GM23338 (cell line): ENCODE results near the gene SEC24C. TPM values are rescaled to one million over a fixed set of nuclear protein-coding genes. Genes with fewer than 3 reads are reported as not detected.

Source experiments
- ATAC-seq: fragments of 200-7000 bp; cut with Tn5 transposase; 3 replicates; pipeline ENCODE4 v1.9.1; 2020
- DNase-seq: peaks from one replicate; pipeline ENCODE4 v3.0.0-alpha.2; 2015; ENCODE audit warnings: low spot score
- H2AFZ ChIP-seq: fragments of 200-600 bp; sonication (generic); 2 replicates; pipeline ENCODE4 v1.8.0; 2016; ENCODE audit warnings: antibody characterized with exemption, mild to moderate bottlenecking, moderate library complexity
- H3F3A ChIP-seq: fragments of 200-600 bp; sonication (generic); replicated peaks from 2 replicates; pipeline ENCODE4 v1.8.0; 2017; ENCODE audit warnings: antibody characterized with exemption, mixed run types, low read depth
- H3K27ac ChIP-seq: fragments of 200-600 bp; sonication (generic); 2 replicates; pipeline ENCODE4 v1.6.1; 2016; ENCODE audit warnings: low read depth
- H3K27me3 ChIP-seq: fragments of 200-600 bp; sonication (generic); 2 replicates; pipeline ENCODE4 v1.8.0; 2016; ENCODE audit warnings: mild to moderate bottlenecking, mixed run types, moderate library complexity; ENCODE audit not compliant: insufficient read depth
- H3K36me3 ChIP-seq: fragments of 200-600 bp; sonication (generic); 2 replicates; pipeline ENCODE4 v1.8.0; 2016; ENCODE audit warnings: mild to moderate bottlenecking; ENCODE audit not compliant: insufficient read depth
- H3K4me1 ChIP-seq: fragments of 200-600 bp; sonication (generic); 2 replicates; pipeline ENCODE4 v1.8.0; 2016; ENCODE audit warnings: mild to moderate bottlenecking, moderate library complexity; ENCODE audit not compliant: insufficient read depth
- H3K4me2 ChIP-seq: fragments of 200-600 bp; sonication (generic); 2 replicates; pipeline ENCODE4 v1.7.1; 2017; ENCODE audit warnings: mixed run types
- H3K4me3 ChIP-seq: fragments of 200-600 bp; sonication (generic); 2 replicates; pipeline ENCODE4 v1.6.1; 2016; ENCODE audit warnings: mixed run types
- H3K79me2 ChIP-seq: fragments of 200-600 bp; sonication (generic); replicated peaks from 2 replicates; pipeline ENCODE4 v1.8.0; 2017; ENCODE audit warnings: mild to moderate bottlenecking; ENCODE audit not compliant: insufficient read depth
- H3K9me2 ChIP-seq: fragments of 200-600 bp; sonication (generic); 2 replicates; pipeline ENCODE4 v1.8.0; 2017; ENCODE audit not compliant: insufficient read depth
- H4K20me1 ChIP-seq: fragments of 200-600 bp; sonication (generic); replicated peaks from 2 replicates; pipeline ENCODE4 v1.8.0; 2017; ENCODE audit warnings: mild to moderate bottlenecking; ENCODE audit not compliant: insufficient read depth
- H3K27ac Mint-ChIP-seq: 2 replicates; pipeline ENCODE4 v1.8.0; 2020; ENCODE audit warnings: inconsistent platforms, mild to moderate bottlenecking, moderate library complexity, mixed read lengths
- H3K27me3 Mint-ChIP-seq: 3 replicates; pipeline ENCODE4 v1.8.0; 2022; ENCODE audit warnings: low read depth, mild to moderate bottlenecking, moderate library complexity, mixed read lengths, inconsistent platforms; ENCODE audit not compliant: insufficient read depth, poor library complexity
- H3K36me3 Mint-ChIP-seq: 3 replicates; pipeline ENCODE4 v1.8.0; 2021; ENCODE audit warnings: low read depth, mild to moderate bottlenecking, inconsistent platforms, moderate library complexity, mixed read lengths
- H3K4me1 Mint-ChIP-seq: 3 replicates; pipeline ENCODE4 v1.8.0; 2020; ENCODE audit warnings: mild to moderate bottlenecking, inconsistent platforms, mixed read lengths
- H3K4me3 Mint-ChIP-seq: 3 replicates; pipeline ENCODE4 v1.8.0; 2021; ENCODE audit warnings: moderate library complexity, mild to moderate bottlenecking, inconsistent platforms, mixed read lengths
- H3K9me3 Mint-ChIP-seq: 3 replicates; pipeline ENCODE4 v1.8.0; 2020; ENCODE audit warnings: moderate library complexity, mild to moderate bottlenecking, inconsistent platforms, mixed read lengths
- CREB1 ChIP-seq: fragments of 250-450 bp; sonication (Bioruptor Pico); IDR thresholded peaks from 2 replicates; pipeline ENCODE4 v1.5.0; 2020; ENCODE audit warnings: low read depth, mild to moderate bottlenecking, moderate library complexity
- EZH2 ChIP-seq: fragments of 200-600 bp; sonication (generic); IDR thresholded peaks from one replicate; pipeline ENCODE4 v1.8.0; 2017; ENCODE audit warnings: antibody characterized with exemption, mild to moderate bottlenecking, low read depth; ENCODE audit not compliant: unreplicated experiment
- EZH2phosphoT487 ChIP-seq: fragments of 200-600 bp; sonication (generic); IDR thresholded peaks from one replicate; pipeline ENCODE4 v1.8.1; 2018; ENCODE audit warnings: antibody characterized with exemption; ENCODE audit not compliant: unreplicated experiment
- JUNB ChIP-seq: IDR thresholded peaks from one replicate; pipeline ENCODE4 v1.6.1; 2016; ENCODE audit warnings: antibody characterized with exemption; ENCODE audit not compliant: unreplicated experiment
- NANOG ChIP-seq: IDR thresholded peaks from 2 replicates; pipeline ENCODE4 v1.6.1; 2016; ENCODE audit warnings: antibody characterized with exemption, borderline replicate concordance
- POLR2AphosphoS5 ChIP-seq: IDR thresholded peaks from 2 replicates; pipeline ENCODE4 v1.6.1; 2016; ENCODE audit warnings: antibody characterized with exemption, low read depth
- STAT1 ChIP-seq: IDR thresholded peaks from one replicate; pipeline ENCODE4 v1.6.1; 2016; ENCODE audit warnings: antibody characterized with exemption; ENCODE audit not compliant: unreplicated experiment
- ZNF114 ChIP-seq: fragments of 250-450 bp; sonication (Bioruptor Pico); IDR thresholded peaks from 2 replicates; pipeline ENCODE4 v1.5.0; 2020; ENCODE audit warnings: mild to moderate bottlenecking, moderate library complexity
- ZNF331 ChIP-seq: fragments of 250-450 bp; sonication (Bioruptor Pico); IDR thresholded peaks from 2 replicates; pipeline ENCODE4 v1.5.0; 2020; ENCODE audit warnings: low read depth, mild to moderate bottlenecking, moderate library complexity
- ZNF462 ChIP-seq: fragments of 250-450 bp; sonication (Bioruptor Pico); IDR thresholded peaks from 2 replicates; pipeline ENCODE4 v1.5.0; 2020; ENCODE audit warnings: mild to moderate bottlenecking, moderate library complexity
- polyA plus RNA-seq: library from polyadenylated mRNA; unstranded; fragments of >200 nt; fragmentation: Nextera tagmentation; extraction: Ambion mirVana; gene quantifications from 2 replicates; pipeline ENCODE4 v1.2.1, GENCODE V29; 2016
- total RNA-seq: library from RNA; depleted of rRNA; stranded (reverse); fragments of >200 nt; shearing (Covaris generic); gene quantifications from 2 replicates; pipeline ENCODE4 v1.2.3, GENCODE V29; 2014
- TF ChIP-seq, protein P1 (sequence below): IDR thresholded peaks from one replicate; pipeline ENCODE4 v1.6.1; 2018; ENCODE audit warnings: antibody characterized with exemption; ENCODE audit not compliant: unreplicated experiment
- TF ChIP-seq, protein P2 (sequence below): IDR thresholded peaks from 2 replicates; pipeline ENCODE4 v1.6.1; 2016; ENCODE audit warnings: antibody characterized with exemption
- TF ChIP-seq, protein P3 (sequence below), 2 experiments: fragments of 200-600 bp in 1 of 2; sonication (generic) in 1 of 2; conservative IDR thresholded peaks; 2 replicates each; pipeline versions ENCODE4 v1.5.1 to v1.6.1; 2016 to 2017; ENCODE audit warnings: antibody characterized with exemption in 2 of 2, low read depth in 2 of 2, mild to moderate bottlenecking in 2 of 2, moderate library complexity in 1 of 2

The SEC24C gene
- total and polyA plus RNA-seq, 2 experiments from 2014 or later, result 16.9 to 64.2 TPM

DNA sequence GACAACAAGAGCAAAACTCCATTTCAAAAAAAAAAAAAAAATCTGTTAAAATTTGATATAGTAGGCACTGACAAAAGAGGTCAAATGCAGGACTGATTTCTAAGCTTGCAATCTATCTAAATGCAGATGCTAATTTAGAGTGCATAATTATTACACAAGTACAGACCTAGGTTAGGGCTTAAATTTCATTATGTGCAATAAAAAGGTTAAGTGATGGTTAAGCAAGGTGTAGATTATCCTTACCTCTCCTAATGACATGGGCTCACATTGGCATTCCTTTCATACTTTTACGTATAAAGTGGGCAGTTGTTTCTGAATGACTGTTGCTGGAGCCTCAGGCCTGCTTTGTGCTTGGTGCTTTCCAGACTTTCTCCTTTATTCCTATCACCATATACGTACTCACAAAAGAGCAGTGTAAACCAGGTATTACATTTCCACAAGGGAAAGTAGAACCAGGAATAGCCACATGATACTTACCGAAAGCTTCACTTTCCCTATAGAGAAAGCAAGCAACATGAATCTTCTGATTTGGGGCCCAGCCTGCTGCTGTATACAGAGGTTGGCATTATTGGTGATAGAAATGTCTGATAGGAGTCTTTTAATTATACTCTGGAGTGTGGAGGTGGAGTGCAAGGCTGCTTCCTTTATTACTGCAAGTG is 35.5 kb downstream of the SEC24C start:
- Mint-ChIP-seq H3K36me3 (peaks cover 32% of the 10 kb centered on the region), H3K4me3 (peak overlapping the region; percentile 95), H3K9me3 (no peaks in the 10 kb centered on the region), H3K27me3 (peaks cover 2% of the 10 kb centered on the region), H3K4me1 (peaks cover 22% of the 10 kb centered on the region), H3K27ac (no peak overlapping the region)
- Histone ChIP-seq H3K79me2 (peaks cover 51% of the 10 kb centered on the region), H4K20me1 (peaks cover 12% of the 10 kb centered on the region; the same call in 1 of the 2 replicates), H3K9me2 (no peaks in the 10 kb centered on the region), H3K36me3 (peaks cover 10% of the 10 kb centered on the region; the same call in 1 of the 2 replicates), H3K4me3 (no peak overlapping the region), H3K27me3 (no peaks in the 10 kb centered on the region), H3K4me2 (no peak overlapping the region), H3F3A (peaks cover 12% of the 10 kb centered on the region; the same call in 1 of the 2 replicates), H2AFZ (no peak overlapping the region), H3K4me1 (peaks cover 11% of the 10 kb centered on the region), H3K27ac (no peak overlapping the region)
- DNase-seq (no peak), ATAC-seq (no peak)
- TF ChIP-seq CREB1 (CRISPR knock-in tag), result no peak
- no peak for TF ChIP-seq EZH2
- TF ChIP-seq, protein P1, sequence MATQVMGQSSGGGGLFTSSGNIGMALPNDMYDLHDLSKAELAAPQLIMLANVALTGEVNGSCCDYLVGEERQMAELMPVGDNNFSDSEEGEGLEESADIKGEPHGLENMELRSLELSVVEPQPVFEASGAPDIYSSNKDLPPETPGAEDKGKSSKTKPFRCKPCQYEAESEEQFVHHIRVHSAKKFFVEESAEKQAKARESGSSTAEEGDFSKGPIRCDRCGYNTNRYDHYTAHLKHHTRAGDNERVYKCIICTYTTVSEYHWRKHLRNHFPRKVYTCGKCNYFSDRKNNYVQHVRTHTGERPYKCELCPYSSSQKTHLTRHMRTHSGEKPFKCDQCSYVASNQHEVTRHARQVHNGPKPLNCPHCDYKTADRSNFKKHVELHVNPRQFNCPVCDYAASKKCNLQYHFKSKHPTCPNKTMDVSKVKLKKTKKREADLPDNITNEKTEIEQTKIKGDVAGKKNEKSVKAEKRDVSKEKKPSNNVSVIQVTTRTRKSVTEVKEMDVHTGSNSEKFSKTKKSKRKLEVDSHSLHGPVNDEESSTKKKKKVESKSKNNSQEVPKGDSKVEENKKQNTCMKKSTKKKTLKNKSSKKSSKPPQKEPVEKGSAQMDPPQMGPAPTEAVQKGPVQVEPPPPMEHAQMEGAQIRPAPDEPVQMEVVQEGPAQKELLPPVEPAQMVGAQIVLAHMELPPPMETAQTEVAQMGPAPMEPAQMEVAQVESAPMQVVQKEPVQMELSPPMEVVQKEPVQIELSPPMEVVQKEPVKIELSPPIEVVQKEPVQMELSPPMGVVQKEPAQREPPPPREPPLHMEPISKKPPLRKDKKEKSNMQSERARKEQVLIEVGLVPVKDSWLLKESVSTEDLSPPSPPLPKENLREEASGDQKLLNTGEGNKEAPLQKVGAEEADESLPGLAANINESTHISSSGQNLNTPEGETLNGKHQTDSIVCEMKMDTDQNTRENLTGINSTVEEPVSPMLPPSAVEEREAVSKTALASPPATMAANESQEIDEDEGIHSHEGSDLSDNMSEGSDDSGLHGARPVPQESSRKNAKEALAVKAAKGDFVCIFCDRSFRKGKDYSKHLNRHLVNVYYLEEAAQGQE, result no peak
- TF ChIP-seq, protein P2, sequence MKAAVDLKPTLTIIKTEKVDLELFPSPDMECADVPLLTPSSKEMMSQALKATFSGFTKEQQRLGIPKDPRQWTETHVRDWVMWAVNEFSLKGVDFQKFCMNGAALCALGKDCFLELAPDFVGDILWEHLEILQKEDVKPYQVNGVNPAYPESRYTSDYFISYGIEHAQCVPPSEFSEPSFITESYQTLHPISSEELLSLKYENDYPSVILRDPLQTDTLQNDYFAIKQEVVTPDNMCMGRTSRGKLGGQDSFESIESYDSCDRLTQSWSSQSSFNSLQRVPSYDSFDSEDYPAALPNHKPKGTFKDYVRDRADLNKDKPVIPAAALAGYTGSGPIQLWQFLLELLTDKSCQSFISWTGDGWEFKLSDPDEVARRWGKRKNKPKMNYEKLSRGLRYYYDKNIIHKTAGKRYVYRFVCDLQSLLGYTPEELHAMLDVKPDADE, result no peak
- TF ChIP-seq ZNF462 (CRISPR knock-in tag), result no peak
- TF ChIP-seq POLR2AphosphoS5, result no peak; the same call in 1 of the 2 replicates
- TF ChIP-seq ZNF331 (CRISPR knock-in tag), result no peak
- no peak for TF ChIP-seq NANOG
- no peak for TF ChIP-seq EZH2phosphoT487
- no peak for TF ChIP-seq JUNB
- TF ChIP-seq ZNF114 (CRISPR knock-in tag), result no peak
- TF ChIP-seq, protein P3, sequence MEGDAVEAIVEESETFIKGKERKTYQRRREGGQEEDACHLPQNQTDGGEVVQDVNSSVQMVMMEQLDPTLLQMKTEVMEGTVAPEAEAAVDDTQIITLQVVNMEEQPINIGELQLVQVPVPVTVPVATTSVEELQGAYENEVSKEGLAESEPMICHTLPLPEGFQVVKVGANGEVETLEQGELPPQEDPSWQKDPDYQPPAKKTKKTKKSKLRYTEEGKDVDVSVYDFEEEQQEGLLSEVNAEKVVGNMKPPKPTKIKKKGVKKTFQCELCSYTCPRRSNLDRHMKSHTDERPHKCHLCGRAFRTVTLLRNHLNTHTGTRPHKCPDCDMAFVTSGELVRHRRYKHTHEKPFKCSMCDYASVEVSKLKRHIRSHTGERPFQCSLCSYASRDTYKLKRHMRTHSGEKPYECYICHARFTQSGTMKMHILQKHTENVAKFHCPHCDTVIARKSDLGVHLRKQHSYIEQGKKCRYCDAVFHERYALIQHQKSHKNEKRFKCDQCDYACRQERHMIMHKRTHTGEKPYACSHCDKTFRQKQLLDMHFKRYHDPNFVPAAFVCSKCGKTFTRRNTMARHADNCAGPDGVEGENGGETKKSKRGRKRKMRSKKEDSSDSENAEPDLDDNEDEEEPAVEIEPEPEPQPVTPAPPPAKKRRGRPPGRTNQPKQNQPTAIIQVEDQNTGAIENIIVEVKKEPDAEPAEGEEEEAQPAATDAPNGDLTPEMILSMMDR (conservative IDR thresholded peaks at IDR 0.05; ENCODE audit: low read depth in 2 of 2), result no peak
- no peak for TF ChIP-seq STAT1
